KOPT-K1 (cell line): ENCODE data around the gene PLEKHO2.
A peak's percentile ranks its signal among the peaks of the same experiment; 100 is the strongest.
"Not testable (repeated sequence)": the region's sequence is repeated elsewhere in the genome, so short reads cannot be mapped to it uniquely, and the experiment has no call there.

Source experiments
- H3K27ac ChIP-seq: fragments of 200-600 bp; sonication (generic); 2 replicates; pipeline ENCODE4 v1.5.1; 2016; ENCODE audit warnings: antibody characterized with exemption, mild to moderate bottlenecking, low read depth, low read length; ENCODE audit not compliant: poor library complexity, severe bottlenecking
- H3K36me3 ChIP-seq: fragments of 200-600 bp; sonication (generic); 2 replicates; pipeline ENCODE4 v1.5.1; 2017; ENCODE audit warnings: antibody characterized with exemption, mild to moderate bottlenecking, low read length, moderate library complexity; ENCODE audit not compliant: insufficient read depth
- H3K9me3 ChIP-seq: fragments of 200-600 bp; sonication (generic); 2 replicates; pipeline ENCODE4 v1.5.1; 2017; ENCODE audit warnings: antibody characterized with exemption, low read length, mild to moderate bottlenecking; ENCODE audit not compliant: insufficient read depth, poor library complexity, severe bottlenecking

PLEKHO2 gene

DNA sequence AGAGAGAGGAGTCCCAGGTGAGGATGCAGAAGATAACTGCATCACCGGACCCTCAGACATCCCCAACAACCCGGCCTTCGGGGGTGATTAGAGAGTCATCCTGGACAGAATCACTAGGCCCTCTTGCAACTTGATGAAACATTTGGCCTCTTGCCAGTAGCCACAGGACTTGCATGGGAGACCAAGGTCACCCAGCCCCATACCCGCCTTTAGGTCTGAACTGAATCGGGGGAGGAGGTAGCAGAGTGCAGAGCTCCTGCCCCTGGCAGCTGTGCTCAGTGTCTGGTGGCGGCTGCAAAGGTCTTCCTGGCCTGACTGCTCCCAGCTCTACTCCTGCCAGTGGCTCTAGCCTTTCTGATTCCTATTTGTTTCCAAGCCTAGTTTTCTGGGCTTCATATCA is 28.6 kb upstream of the PLEKHO2 start:
- Histone ChIP-seq H3K27ac (no peak overlapping the region), H3K9me3 (no peaks in the 10 kb centered on the region), H3K36me3 (peaks cover 20% of the 10 kb centered on the region)

DNA sequence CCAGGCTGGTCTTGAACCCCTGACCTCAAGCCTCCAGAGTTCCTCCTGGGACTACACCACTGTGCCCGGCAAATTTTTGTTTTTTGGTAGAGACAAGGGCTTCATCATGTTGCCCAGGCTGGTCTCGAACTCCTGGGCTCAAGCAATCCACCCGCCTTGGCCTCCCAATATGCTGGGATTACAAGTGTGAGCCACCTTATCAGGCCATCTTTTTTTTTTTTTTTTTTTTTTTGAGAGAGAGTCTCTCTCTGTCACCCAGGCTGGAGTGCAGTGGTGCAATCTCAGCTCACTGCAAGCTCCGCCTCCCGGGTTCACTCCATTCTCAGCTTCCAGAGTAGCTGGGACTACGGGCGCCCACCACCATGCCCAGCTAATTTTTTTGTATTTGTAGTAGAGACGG is 27.4 kb upstream of the PLEKHO2 start:
- not testable (repeated sequence) for H3K27ac ChIP-seq, H3K9me3 ChIP-seq
- H3K36me3 ChIP-seq = peaks cover 29% of the 10 kb centered on the region

DNA sequence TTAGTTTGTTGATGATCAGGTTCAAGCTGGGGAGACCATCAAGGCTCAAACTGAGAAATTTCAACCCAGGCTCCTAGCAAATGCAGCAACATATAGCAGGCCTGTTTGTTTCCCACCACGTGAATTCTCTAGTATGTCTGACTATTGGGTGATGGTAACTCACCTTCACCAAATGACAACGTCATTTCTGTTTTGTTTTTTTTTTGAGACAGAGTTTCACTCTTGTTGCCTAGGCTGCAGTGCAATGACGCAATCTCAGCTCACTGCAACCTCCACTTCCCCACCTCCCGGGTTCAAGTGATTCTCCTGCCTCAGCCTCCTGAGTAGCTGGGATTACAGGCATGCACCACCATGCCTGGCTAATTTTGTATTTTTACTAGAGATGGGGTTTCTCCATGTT is 26.8 kb upstream of the PLEKHO2 start:
- H3K27ac ChIP-seq, H3K9me3 ChIP-seq: not testable (repeated sequence)
- peaks cover 35% of the 10 kb centered on the region for H3K36me3 ChIP-seq

DNA sequence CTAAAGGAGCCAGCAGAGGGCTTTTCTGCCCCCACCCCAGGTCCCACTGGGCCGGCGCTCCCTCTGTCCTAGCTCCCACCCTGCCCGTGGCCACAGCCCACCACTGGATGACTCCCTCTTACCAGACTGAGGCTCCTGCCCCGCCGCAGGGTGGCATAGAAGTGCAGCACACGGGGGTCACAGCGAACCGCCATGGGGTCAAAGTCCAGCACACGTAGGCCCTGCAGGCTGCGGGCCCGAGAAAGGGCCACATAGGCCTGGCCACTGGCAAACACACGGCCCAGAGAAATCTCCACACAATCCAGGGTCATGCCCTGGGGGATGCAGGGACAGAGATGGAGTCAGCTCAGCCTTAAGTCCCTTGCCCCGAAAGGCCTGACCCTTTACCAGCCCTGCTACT is 25.3 kb upstream of the PLEKHO2 start:
- Histone ChIP-seq H3K36me3 (peaks cover 49% of the 10 kb centered on the region), H3K27ac (no peak overlapping the region), H3K9me3 (no peaks in the 10 kb centered on the region)

DNA sequence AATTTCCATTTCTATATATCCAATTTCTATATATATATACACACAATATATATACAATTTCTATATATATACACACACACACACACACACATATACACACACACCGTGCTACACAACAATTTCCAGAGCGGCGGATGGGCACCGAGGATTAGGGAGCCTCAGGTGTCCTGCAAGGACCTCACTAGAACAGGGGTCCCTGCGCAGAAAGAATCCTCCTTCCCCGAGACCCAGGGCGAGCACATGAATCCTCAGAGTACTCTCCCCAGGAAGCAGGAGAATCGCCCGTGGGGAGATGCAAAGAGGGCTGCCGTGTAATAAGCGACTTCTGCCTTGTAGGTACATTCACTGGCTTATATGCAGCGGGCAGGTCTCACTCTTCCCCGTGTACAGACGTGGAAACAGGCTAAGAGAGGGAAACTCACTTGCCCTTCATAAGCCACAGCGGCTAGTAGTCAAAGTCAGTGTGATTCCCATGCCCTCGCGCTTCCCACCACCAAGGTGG is 16.7 kb upstream of the PLEKHO2 start:
- Histone ChIP-seq H3K36me3 (peaks cover 37% of the 10 kb centered on the region), H3K9me3 (no peaks in the 10 kb centered on the region), H3K27ac (peak overlapping the region; percentile 80)

DNA sequence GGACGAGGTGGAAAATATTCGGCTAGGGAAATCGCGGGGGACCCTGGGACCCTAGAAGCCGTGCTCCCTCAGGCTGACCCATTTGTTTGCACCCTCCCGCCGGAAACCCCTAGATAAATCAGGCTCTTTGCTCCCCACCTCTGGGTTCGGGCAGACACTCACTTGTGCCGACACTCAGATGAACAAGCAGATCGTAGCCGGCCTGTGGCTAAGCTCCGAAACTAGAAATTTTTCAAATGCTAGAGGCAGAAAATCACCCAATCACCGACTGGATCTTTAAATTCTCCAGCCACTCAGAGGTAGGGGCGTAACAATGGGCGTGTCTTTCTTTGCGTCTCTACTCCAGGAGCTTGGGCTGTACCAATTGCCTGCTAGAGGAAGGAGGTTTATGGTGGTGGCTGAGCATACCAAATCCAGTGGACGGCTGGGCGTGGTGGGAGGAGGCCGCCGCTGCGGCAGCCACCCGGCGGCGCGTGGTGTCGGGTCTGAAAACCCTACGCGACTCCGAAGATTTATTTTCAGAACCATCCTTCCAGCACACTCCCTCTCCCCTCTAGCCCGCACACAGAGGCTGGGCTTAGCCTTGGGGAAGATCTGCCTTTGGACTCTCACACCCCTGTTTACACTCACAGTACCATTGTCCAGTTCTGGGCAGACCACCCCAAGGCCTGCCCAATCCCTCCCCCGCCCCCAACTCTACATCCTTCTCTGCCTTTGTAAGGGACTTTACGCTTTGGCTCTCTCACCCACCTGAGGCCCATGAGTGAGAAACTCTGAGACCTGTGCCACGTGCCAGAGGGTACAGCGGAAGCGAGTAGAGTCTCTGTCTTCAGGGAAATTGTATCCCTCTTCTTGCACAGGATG is 16.1 kb upstream of the PLEKHO2 start, which contains the start of gene PIF1:
TSS of gene PIF1 (minus strand) at position 217 of the 864 bp plus-strand sequence. CDS start 1,312 bp downstream, outside the sequence.
- H3K36me3 ChIP-seq = peaks cover 30% of the 10 kb centered on the region
- H3K27ac ChIP-seq = peak within 1 kb of the TSS; percentile 80
- no peaks in the 10 kb centered on the region for H3K9me3 ChIP-seq

DNA sequence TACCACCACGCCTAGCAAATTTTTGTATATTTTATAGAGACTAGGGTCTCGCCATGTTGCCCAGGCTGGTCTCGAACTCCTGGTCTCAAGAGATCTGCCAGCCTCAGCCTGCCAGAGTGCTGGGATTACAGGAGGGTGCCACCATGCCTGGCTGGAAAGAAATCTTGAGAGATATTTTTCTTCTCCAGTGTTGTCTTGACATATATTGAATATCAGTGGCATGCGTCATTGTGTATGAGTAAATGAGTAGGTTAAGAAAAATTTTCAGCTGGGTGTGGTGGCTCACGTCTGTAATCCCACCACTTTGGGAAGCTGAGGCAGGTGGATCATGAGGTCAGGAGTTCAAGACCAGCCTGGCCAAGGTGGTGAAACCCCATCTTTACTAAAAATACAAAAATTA is 12.7 kb upstream of the PLEKHO2 start:
- H3K36me3 ChIP-seq = no peaks in the 10 kb centered on the region
- no peaks in the 10 kb centered on the region for H3K9me3 ChIP-seq
- no peak overlapping the region for H3K27ac ChIP-seq

DNA sequence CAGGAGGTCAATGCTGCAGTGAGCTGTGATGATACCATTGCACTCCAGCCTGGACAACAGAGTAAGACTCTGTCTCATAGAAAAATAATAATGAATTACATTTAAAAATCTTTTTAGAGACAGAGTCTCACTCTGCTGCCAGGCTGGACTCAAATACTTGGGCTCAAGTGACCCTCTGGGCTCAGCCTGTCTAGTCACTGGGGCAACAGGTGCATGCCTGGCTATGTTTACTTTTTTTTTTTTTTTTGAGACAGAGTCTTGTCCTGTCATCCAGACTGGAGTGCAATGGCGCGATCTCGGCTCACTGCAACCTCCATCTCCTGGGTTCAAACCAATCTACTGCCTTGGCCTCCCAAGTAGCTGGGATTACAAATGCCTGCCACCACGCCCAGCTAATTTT is 8.0 kb upstream of the PLEKHO2 start:
- Histone ChIP-seq H3K27ac (no peak overlapping the region), H3K9me3 (no peaks in the 10 kb centered on the region), H3K36me3 (no peaks in the 10 kb centered on the region)

DNA sequence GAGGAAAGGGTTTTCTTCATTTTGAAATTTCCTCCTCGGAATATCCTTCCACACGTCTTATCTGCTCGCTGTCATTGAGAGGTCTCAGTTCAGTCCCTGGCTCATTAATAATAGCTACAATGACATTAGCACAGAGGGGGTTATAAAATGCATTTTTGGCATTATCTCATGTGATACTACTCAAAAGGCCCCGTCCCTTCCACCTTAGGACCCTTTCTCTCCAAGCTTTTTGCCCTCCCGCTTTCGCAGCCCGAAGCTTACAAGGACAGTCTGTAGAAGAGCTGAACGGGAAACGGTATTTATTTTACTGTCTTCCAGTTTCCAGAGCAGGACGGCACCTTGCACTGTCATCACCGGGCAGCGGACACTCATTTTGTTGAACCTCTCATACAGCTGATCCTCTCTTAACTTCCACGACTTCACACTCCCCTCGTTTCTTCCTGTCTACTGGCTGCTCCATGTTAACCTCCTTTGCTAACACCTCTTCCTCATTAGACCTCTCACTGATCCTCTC is 5.6 kb upstream of the PLEKHO2 start:
- peak overlapping the region; percentile 46 for H3K27ac ChIP-seq

DNA sequence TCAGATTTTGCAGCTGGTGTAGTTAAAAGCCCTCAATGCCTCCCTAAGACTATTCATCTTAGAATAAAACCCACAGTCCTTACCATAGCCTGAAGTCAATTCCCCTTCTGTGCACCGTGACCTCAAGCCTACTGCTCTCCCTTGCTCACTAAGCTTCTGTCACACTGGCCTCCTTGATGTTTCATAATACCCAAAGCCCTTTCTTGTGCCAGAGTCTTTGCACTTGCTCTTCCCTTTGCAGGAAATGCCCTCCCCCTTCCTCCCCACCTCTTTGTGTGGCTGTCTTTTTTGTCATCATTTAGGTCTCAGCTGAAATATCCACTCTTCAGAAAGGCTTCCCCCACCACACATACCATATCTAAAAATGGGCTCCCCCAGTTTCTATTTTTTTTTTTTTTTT is 4.2 kb upstream of the PLEKHO2 start:
- H3K27ac ChIP-seq = peak overlapping the region; percentile 4
- no peaks in the 10 kb centered on the region for H3K9me3 ChIP-seq
- H3K36me3 ChIP-seq = no peaks in the 10 kb centered on the region

More for the DNA sequence above, 5.6 kb upstream of the PLEKHO2 start:
- no peaks in the 10 kb centered on the region for H3K36me3 ChIP-seq
- no peaks in the 10 kb centered on the region for H3K9me3 ChIP-seq

DNA sequence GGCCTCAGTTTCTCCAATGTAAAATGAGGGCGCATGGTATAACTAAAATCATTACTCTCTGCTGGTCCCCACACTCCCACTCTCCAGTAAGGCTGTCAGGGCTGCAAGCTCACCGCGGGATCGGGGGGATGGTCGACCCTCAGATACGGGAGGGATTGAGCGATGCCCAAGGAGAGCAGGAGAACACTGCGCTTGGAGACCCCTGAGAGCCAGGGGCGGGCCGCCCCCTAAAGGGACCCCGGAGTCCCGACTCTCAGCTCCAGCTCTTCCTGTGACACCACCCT is 713 bp upstream of the PLEKHO2 start:
- no peaks in the 10 kb centered on the region for H3K9me3 ChIP-seq
- no peaks in the 10 kb centered on the region for H3K36me3 ChIP-seq
- H3K27ac ChIP-seq = peak overlapping the region; percentile 81

DNA sequence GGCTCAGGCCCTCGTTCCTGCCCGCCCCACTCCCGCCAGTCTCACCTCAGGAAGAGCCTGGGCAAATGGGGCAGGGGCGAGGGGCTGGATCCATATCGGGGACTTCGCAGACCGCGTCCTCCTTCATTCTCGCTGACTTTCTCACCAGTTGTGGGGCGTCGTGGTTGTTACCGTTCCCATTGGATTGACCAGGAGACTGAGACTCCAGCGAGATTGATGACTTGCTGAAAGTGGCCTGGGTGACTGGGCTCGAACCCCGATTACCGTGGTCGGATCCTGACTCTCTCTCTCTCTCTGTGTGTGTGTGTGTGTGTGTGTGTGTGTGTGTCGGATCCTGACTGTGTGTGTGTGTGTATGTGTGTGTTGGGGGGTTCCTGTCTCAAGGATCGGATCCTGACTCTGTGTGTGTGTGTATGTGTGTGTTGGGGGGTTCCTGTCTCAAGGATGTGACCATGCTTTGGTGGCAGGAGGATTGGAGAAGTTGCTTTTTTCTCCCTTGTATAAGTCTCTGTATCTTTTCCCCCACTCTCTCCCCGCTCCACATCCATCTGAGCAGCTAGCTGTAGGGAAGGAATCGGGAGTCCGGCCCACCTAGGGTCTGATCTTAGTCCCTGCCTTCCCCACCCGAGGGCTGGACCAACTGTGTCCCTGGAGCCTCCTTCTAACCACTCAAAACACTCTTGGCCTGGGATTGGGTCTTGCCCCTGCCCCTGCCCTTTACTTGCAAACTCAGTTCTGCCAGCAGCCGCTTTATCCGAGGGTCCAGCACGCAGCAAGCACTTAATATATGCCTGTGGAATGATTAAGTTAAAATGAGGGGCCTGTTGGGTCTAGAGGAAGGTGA is 603 bp downstream of the PLEKHO2 start:
- Histone ChIP-seq H3K27ac (peak overlapping the region; percentile 74), H3K36me3 (no peaks in the 10 kb centered on the region), H3K9me3 (no peaks in the 10 kb centered on the region)

DNA sequence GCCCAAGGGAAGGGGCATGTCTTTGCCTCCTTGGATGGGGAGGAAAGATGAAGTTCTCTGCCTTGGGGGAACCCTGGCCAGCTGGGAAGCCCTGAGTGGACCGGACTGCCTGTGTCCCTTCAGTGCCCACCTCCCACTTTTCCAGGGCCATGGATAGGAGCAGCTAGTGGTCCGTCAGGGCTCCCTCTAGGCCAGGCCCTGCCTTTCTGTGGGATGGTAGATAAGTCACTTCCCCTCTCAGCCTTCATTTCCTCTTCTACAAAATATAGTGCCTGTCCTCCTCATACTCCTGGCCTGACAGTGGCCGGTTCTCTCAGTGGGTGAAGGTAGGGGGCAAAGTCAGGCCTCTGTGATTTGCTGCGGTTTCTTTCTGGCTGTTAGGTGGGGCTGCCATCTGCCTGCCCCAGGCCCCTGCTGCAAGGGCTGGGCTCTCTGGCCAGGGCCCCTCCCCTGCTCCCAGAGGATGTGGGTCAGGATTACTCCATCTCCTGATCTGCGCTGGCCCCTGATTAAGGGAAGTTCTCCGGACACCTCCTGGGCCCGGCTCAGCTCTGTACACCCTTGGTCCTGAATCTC is 1.4 kb downstream of the PLEKHO2 start:
- peaks cover 2% of the 10 kb centered on the region for H3K36me3 ChIP-seq
- H3K27ac ChIP-seq = peak overlapping the region; percentile 74
- no peaks in the 10 kb centered on the region for H3K9me3 ChIP-seq

DNA sequence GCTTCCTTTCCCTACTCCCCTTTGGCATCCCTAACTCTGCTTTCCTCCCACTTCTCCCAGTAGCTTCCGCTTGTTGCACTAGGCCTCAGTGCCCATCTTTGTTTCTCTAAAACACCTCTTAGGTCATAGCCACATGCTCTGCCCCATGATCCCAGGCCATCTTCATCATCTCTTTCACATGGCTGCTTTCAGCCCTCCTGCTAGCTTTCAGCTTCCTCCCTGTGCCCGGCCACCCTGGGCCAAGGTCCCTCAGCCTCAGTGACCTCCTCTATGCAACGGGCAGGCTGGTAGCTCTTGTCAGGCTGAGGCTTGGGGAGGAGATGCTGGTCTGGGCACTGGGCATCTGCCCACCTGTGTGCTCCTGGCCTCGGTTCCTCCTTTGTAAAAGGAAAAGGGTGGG is 2.3 kb downstream of the PLEKHO2 start:
- H3K9me3 ChIP-seq = no peaks in the 10 kb centered on the region
- H3K36me3 ChIP-seq = peaks cover 11% of the 10 kb centered on the region
- peak overlapping the region; percentile 53 for H3K27ac ChIP-seq

DNA sequence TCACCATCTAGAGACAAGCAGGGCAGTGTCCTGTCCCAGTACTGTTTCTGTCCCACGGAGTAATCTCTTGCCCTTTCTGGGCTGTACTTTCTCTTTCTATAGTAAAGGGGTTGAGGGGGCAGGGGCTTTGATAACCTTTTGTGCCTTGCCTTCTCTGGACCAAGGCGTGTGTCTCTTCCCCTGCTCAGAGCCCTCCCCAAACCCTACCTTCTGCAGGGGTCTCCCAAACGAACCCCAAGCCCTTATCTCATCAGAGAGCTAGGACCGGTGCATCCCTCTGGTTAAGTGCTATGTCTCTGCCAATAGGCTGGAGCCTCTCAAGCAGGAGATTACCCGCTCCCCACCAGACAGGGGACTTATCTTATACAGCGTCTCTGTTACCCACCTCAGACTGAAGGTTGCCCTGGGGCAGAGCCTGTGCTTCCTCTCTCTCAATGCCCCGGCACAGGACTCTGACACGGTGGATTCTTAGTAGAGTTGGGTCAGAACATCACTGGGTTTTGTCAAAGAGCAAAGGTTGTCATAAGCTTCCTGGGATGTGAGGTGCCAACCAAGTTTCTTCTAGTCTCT is 2.9 kb downstream of the PLEKHO2 start:
- Histone ChIP-seq H3K27ac (peak overlapping the region; percentile 53), H3K36me3 (peaks cover 17% of the 10 kb centered on the region), H3K9me3 (no peaks in the 10 kb centered on the region)
